Cardiac muscle cell (in vitro differentiated cells and primary cell): ENCODE measurements around the gene ABCG1. TPM values are rescaled to one million over a fixed set of nuclear protein-coding genes. Genes with fewer than 3 reads are reported as not detected.

ENCODE experiments used
- DNase-seq, 2 donors: peaks; one replicate each; pipeline versions ENCODE4 v3.0.0 to v3.0.0-alpha.2; 2010 to 2017; ENCODE audit warnings: low read depth in 1 of 2, low spot score in 1 of 2
- H3K27ac ChIP-seq: fragments of 200-600 bp; sonication (generic); 2 replicates; pipeline ENCODE4 v1.5.1; 2016
- H3K27me3 ChIP-seq: fragments of 200-600 bp; sonication (generic); 2 replicates; pipeline ENCODE4 v1.6.0; 2016; ENCODE audit warnings: control low read depth
- H3K36me3 ChIP-seq: fragments of 200-600 bp; sonication (generic); 2 replicates; pipeline ENCODE4 v1.5.1; 2016; ENCODE audit warnings: control low read depth
- H3K4me1 ChIP-seq: fragments of 200-600 bp; sonication (generic); 2 replicates; pipeline ENCODE4 v1.8.1; 2017; ENCODE audit warnings: low read depth, mild to moderate bottlenecking, mixed run types
- H3K4me3 ChIP-seq: fragments of 200-600 bp; sonication (generic); 2 replicates; pipeline ENCODE4 v1.5.1; 2016; ENCODE audit warnings: mild to moderate bottlenecking
- H3K9me3 ChIP-seq: fragments of 200-600 bp; sonication (generic); 2 replicates; pipeline ENCODE4 v1.5.1; 2017; ENCODE audit warnings: low read depth, mild to moderate bottlenecking, control low read depth
- polyA plus RNA-seq: library from polyadenylated mRNA; unstranded; fragments of >200 nt; fragmentation: Nextera tagmentation; extraction: Ambion mirVana; gene quantifications from 2 replicates; pipeline ENCODE4 v1.2.1, GENCODE V29; 2016
- total RNA-seq: library from RNA; depleted of rRNA; stranded (reverse); fragments of >200 nt; gene quantifications from 2 replicates; pipeline ENCODE4 v1.2.3, GENCODE V29; 2016
- TF ChIP-seq, protein P1 (sequence below): IDR thresholded peaks from 2 replicates; pipeline ENCODE4 v1.5.1; 2012; ENCODE audit warnings: low read depth, mild to moderate bottlenecking, low read length

The ABCG1 gene
- total and polyA plus RNA-seq, 2 experiments from 2014 or later = 4.0 to 4.9 TPM

DNA sequence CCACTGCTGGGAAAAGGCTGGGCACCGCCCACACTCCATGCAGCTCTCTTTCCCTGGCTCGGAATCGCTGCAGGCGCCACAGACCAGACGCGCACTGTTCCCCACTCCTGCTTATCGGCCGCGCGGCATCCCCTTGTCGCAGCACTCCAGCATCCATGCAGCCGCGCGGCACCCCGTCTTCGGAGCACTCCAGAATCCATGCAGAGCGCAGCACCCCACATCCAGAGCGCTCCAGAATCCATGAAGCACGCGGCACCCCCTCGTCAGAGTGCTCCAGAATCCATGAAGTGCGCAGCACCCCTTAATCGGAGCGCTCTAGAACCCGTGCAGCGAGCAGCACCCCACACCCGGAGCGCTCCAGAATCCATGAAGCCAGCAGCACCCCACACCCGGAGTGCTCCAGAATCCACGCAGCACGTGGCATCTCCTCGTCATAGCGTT, 86.8 kb downstream of the ABCG1 start:
- Histone ChIP-seq H3K4me3 (no peak overlapping the region), H3K27me3 (no peaks in the 10 kb centered on the region), H3K27ac (no peak overlapping the region), H3K36me3 (no peaks in the 10 kb centered on the region), H3K4me1 (no peaks in the 10 kb centered on the region), H3K9me3 (no peaks in the 10 kb centered on the region)
- TF ChIP-seq, protein P1, sequence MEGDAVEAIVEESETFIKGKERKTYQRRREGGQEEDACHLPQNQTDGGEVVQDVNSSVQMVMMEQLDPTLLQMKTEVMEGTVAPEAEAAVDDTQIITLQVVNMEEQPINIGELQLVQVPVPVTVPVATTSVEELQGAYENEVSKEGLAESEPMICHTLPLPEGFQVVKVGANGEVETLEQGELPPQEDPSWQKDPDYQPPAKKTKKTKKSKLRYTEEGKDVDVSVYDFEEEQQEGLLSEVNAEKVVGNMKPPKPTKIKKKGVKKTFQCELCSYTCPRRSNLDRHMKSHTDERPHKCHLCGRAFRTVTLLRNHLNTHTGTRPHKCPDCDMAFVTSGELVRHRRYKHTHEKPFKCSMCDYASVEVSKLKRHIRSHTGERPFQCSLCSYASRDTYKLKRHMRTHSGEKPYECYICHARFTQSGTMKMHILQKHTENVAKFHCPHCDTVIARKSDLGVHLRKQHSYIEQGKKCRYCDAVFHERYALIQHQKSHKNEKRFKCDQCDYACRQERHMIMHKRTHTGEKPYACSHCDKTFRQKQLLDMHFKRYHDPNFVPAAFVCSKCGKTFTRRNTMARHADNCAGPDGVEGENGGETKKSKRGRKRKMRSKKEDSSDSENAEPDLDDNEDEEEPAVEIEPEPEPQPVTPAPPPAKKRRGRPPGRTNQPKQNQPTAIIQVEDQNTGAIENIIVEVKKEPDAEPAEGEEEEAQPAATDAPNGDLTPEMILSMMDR = no peak
- DNase-seq = no peak

DNA sequence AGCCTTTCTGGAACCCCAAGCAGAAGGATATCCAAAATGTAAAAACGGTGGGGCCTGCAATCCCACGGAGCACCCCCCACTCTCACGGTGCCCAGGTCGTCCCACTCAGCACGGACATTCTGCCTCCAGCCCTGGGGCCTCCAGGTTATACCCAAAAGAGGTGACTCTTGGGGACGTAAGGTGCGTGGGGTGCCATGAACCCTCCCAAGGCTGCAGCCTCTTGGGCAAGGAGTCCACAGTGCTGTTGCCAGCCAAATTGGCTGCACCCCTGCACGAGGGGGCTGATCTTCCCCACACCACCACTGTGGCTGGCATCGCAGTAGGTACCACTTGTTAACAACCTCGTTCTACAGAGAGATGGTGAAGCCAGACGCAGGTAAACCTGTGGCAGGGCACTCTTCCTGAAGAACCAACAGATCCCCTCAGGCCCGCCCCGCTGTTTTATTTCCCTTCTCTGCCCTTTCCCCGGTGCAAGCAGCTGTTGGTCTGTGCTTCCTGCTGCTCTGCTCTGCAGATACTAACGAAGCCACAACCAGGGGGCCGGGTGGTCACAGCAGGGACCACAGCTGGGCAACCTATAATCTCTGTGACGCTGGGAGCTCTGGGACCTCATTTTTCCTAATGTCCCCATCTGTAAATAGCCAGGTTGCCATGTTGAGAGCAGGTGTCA, 87.6 kb downstream of the ABCG1 start:
- TF ChIP-seq, protein P1 = no peak
- H3K27ac ChIP-seq = no peak overlapping the region
- H3K27me3 ChIP-seq = no peaks in the 10 kb centered on the region
- no peaks in the 10 kb centered on the region for H3K9me3 ChIP-seq
- DNase-seq = no peak
- H3K36me3 ChIP-seq = no peaks in the 10 kb centered on the region
- H3K4me1 ChIP-seq = no peaks in the 10 kb centered on the region
- no peak overlapping the region for H3K4me3 ChIP-seq

DNA sequence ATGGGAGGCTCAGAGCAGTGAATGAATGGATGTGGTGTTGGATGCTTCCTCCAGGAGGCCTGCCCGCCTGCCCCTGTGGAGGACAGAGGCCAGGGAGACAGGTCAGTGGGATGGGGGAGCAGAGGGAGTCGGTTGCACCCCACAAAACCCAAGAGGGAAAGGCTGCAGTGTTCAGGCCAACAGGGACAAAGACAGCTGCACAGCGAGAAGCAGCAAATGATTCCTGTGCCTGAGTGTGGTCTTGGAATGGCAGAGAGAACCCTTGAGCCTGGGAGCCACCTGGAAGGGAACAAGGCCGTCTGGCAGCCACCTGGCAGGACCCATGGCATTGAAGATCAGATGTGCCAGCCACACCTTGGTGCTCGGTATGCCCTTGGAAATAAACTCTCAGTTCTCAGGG, 88.2 kb downstream of the ABCG1 start:
- TF ChIP-seq, protein P1 = no peak
- H3K36me3 ChIP-seq = no peaks in the 10 kb centered on the region
- H3K4me1 ChIP-seq = no peaks in the 10 kb centered on the region
- H3K4me3 ChIP-seq = no peak overlapping the region
- DNase-seq = no peak
- no peak overlapping the region for H3K27ac ChIP-seq
- H3K27me3 ChIP-seq = no peaks in the 10 kb centered on the region
- H3K9me3 ChIP-seq = no peaks in the 10 kb centered on the region

DNA sequence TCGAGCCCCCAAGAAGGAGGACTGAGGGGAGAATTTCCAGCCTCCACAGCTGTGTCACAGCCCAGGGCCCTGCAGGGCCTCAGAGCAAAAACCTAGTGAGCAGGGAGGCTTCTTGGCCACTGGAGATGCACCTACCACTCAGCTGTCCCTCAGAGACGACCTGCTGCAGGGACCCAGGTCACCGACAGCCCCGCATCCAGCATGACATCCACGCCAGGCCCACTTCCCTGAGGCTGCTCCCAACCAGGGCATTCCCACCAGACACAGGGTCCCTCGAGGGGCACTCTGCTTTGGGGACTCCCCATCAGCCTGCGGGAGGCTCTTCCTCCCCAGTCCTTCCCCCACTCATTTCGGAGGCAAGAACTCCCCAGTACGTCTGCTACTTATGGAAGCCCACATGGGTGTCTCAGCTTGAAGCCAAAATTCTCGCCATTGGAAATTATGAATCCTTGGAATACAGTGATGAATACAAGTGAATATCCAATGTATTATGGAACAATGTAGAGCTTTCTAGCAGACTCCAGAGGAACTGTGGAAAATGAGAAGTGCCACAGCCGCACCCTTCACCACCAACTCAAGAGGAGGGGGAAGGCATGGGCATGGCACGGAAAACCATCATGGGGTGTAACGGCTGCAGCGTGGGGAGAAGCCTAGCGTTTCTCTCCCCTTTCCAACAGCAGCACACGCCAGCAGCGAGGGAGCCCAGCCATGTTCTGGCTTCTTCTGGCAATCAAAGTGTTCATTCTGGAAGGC, 89.4 kb downstream of the ABCG1 start:
- no peaks in the 10 kb centered on the region for H3K9me3 ChIP-seq
- no peaks in the 10 kb centered on the region for H3K27me3 ChIP-seq
- TF ChIP-seq, protein P1 = no peak
- no peaks in the 10 kb centered on the region for H3K4me1 ChIP-seq
- H3K4me3 ChIP-seq = no peak overlapping the region
- no peaks in the 10 kb centered on the region for H3K36me3 ChIP-seq
- no peak overlapping the region for H3K27ac ChIP-seq
- no peak for DNase-seq

DNA sequence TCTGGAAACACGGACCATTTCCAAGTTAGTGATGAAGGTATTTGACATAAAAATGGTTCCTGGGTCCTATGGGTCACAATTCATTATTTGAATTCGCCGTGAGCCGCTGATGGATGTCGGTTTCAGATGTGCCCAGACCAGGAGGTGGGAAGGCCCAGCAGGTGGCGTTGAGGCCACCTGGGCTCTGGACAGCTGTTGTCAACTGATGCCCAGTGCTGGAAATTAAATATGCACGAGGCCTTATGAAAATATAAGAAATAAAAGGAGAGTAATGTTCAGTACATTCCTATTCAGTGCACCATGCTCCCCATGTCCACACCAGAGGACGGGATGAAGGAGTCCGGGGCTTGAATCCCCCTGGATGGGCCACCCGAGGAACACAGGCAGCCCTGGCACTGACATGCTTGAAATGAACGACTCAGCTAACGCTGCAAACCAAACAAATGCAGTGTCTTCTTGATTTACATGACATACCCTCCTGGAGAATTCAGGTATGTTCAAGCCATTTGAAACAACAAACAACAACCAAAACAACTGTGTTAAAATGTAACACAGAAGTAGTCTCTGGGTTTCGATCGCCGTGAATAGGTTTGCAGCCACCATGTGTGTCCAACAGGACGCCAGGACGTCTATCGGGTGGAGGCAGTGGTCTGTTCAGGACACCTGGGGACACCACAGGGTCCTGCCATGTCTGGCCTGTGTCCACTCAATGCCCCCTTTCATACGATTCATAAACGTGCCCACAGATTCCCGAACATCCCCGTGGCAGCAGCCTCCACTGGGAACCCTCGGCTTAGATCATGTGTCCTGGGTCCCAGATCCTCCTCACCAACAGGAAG, 90.2 kb downstream of the ABCG1 start:
- Histone ChIP-seq H3K4me1 (no peaks in the 10 kb centered on the region), H3K9me3 (no peaks in the 10 kb centered on the region), H3K36me3 (no peaks in the 10 kb centered on the region), H3K4me3 (no peak overlapping the region), H3K27ac (no peak overlapping the region), H3K27me3 (no peaks in the 10 kb centered on the region)
- DNase-seq = no peak
- TF ChIP-seq, protein P1 = no peak
